Naive B cell (primary cell): ENCODE measurements around the gene GNAT2. TPM values are rescaled to one million over a fixed set of nuclear protein-coding genes. Genes with fewer than 3 reads are reported as not detected.

Experiments used
- ATAC-seq, 2 donors: fragments of 150-1000 bp; cut with Tn5 transposase; 2 replicates each; pipeline ENCODE4 v1.10.0; 2021; ENCODE audit warnings: low read depth in 2 of 2, mild to moderate bottlenecking in 2 of 2, moderate library complexity in 2 of 2
- DNase-seq: peaks from one replicate; pipeline ENCODE4 v3.0.0; 2022
- H3K27ac Mint-ChIP-seq, 6 donors: one replicate each; pipeline ENCODE4 v1.8.0; 2020 to 2022; ENCODE audit warnings: mild to moderate bottlenecking in 6 of 6, mixed read lengths in 6 of 6, moderate library complexity in 5 of 6, inconsistent platforms in 2 of 6
- H3K27me3 Mint-ChIP-seq, 3 donors: one replicate each; pipeline ENCODE4 v1.8.0; 2021 to 2022; ENCODE audit warnings: mixed read lengths in 3 of 3, mild to moderate bottlenecking in 1 of 3
- H3K36me3 Mint-ChIP-seq, 2 donors: one replicate each; pipeline ENCODE4 v1.8.0; 2020 to 2022; ENCODE audit warnings: mixed read lengths in 2 of 2, inconsistent platforms in 1 of 2, mild to moderate bottlenecking in 1 of 2
- H3K4me1 Mint-ChIP-seq, 3 donors: one replicate each; pipeline ENCODE4 v1.8.0; 2020 to 2022; ENCODE audit warnings: mixed read lengths in 3 of 3, inconsistent platforms in 1 of 3, mild to moderate bottlenecking in 1 of 3, moderate library complexity in 1 of 3
- H3K4me3 Mint-ChIP-seq, 8 donors: one replicate each; pipeline ENCODE4 v1.8.0; 2020 to 2022; ENCODE audit warnings: mild to moderate bottlenecking in 8 of 8, mixed read lengths in 8 of 8, moderate library complexity in 8 of 8, inconsistent platforms in 2 of 8
- H3K9me3 Mint-ChIP-seq, 7 donors: one replicate each; pipeline ENCODE4 v1.8.0; 2020 to 2022; ENCODE audit warnings: mixed read lengths in 7 of 7, mild to moderate bottlenecking in 5 of 7, inconsistent platforms in 2 of 7, moderate library complexity in 1 of 7
- polyA plus RNA-seq, 6 donors: library from polyadenylated mRNA; unstranded; fragments of 300-500 nt; fragmentation: Illumina TruSeq; gene quantifications; one replicate each; pipeline ENCODE4 v1.2.3, GENCODE V29; 2021; ENCODE audit warnings: low read depth in 6 of 6

The GNAT2 gene
- polyA plus RNA-seq, 6 donors from 2014 or later, result not detected

GRCh38 chr1:109621379-109622136 is 2.1 kb upstream of the GNAT2 start:
- DNase-seq (no peak), ATAC-seq (no peak)
- Mint-ChIP-seq H3K36me3 (peaks cover 0 to 7% of the 10 kb centered on the region in 2 donors), H3K4me3 (peak overlapping the region; percentile 93 to 99 (median 98)), H3K27me3 (no peaks in the 10 kb centered on the region), H3K27ac (peak overlapping the region; percentile 42 to 97 (median 87)), H3K9me3 (no peaks in the 10 kb centered on the region), H3K4me1 (peaks cover 57 to 81% (median 64%) of the 10 kb centered on the region in 3 donors)

GRCh38 chr1:109620841-109621286 is 1.4 kb upstream of the GNAT2 start:
- no peaks in the 10 kb centered on the region for H3K27me3 Mint-ChIP-seq
- no peaks in the 10 kb centered on the region for H3K9me3 Mint-ChIP-seq
- peaks cover 64 to 82% (median 67%) of the 10 kb centered on the region in 3 donors for H3K4me1 Mint-ChIP-seq
- H3K27ac Mint-ChIP-seq, result peak overlapping the region; percentile 67 to 97 (median 96)
- ATAC-seq (peak; percentile 64 to 66), DNase-seq (peak; percentile 84)
- H3K36me3 Mint-ChIP-seq, result peaks cover 0 to under 1% of the 10 kb centered on the region in 2 donors
- H3K4me3 Mint-ChIP-seq, result peak overlapping the region; percentile 93 to 99 (median 98)

- Mint-ChIP-seq H3K27me3 (no peaks in the 10 kb centered on the region), H3K36me3 (no peaks in the 10 kb centered on the region), H3K9me3 (no peaks in the 10 kb centered on the region), H3K4me3 (peak overlapping the region; percentile 93 to 99 (median 98)), H3K4me1 (peaks cover 68 to 82% (median 69%) of the 10 kb centered on the region in 3 donors), H3K27ac (peak overlapping the region; percentile 86 to 97 (median 96))
- ATAC-seq (no peak), DNase-seq (no peak)
Observed at GRCh38 chr1:109620401-109620791, 980 bp upstream of the GNAT2 start.

- H3K4me1 Mint-ChIP-seq, result peaks cover 59 to 67% (median 63%) of the 10 kb centered on the region in 3 donors
- no peaks in the 10 kb centered on the region for H3K27me3 Mint-ChIP-seq
- H3K27ac Mint-ChIP-seq, result peak overlapping the region; percentile 89 to 98 (median 97)
- DNase-seq (no peak), ATAC-seq (no peak)
- H3K36me3 Mint-ChIP-seq, result no peaks in the 10 kb centered on the region
- H3K4me3 Mint-ChIP-seq, result peak overlapping the region; percentile 93 to 99 (median 98)
- no peaks in the 10 kb centered on the region for H3K9me3 Mint-ChIP-seq
Observed at GRCh38 chr1:109618661-109619575, 498 bp downstream of the GNAT2 start.

- Mint-ChIP-seq H3K4me1 (peaks cover 46 to 51% (median 47%) of the 10 kb centered on the region in 3 donors), H3K9me3 (no peaks in the 10 kb centered on the region), H3K27ac (peak overlapping the region in 2 of 6 donors; percentile 33 to 37), H3K4me3 (peak overlapping the region in 1 of 8 donors; percentile 44), H3K36me3 (no peaks in the 10 kb centered on the region), H3K27me3 (no peaks in the 10 kb centered on the region)
- DNase-seq (no peak), ATAC-seq (no peak)
Observed at GRCh38 chr1:109617291-109617801, 2.1 kb downstream of the GNAT2 start.

- H3K4me1 Mint-ChIP-seq, result peaks cover 37 to 42% (median 38%) of the 10 kb centered on the region in 3 donors
- H3K4me3 Mint-ChIP-seq, result peak overlapping the region in 2 of 8 donors; percentile 17 to 44
- H3K27ac Mint-ChIP-seq, result peak overlapping the region in 5 of 6 donors; percentile 3 to 88 (median 63)
- H3K9me3 Mint-ChIP-seq, result no peaks in the 10 kb centered on the region
- H3K27me3 Mint-ChIP-seq, result peaks cover 0 to 4% (median 0%) of the 10 kb centered on the region in 3 donors
- DNase-seq, result no peak
- no peaks in the 10 kb centered on the region for H3K36me3 Mint-ChIP-seq
- ATAC-seq, result no peak
Observed at GRCh38 chr1:109616391-109616790, 3.0 kb downstream of the GNAT2 start.

- H3K4me1 Mint-ChIP-seq, result peaks cover 33 to 40% (median 33%) of the 10 kb centered on the region in 3 donors
- peak overlapping the region; percentile 3 to 88 (median 40) for H3K27ac Mint-ChIP-seq
- H3K27me3 Mint-ChIP-seq, result peaks cover 0 to 4% (median 0%) of the 10 kb centered on the region in 3 donors
- ATAC-seq (peak; percentile 79 to 80), DNase-seq (peak; percentile 62)
- no peaks in the 10 kb centered on the region for H3K36me3 Mint-ChIP-seq
- peak overlapping the region in 4 of 8 donors; percentile 7 to 49 (median 36) for H3K4me3 Mint-ChIP-seq
- no peaks in the 10 kb centered on the region for H3K9me3 Mint-ChIP-seq
Observed at GRCh38 chr1:109615879-109616278, 3.5 kb downstream of the GNAT2 start.

GRCh38 chr1:109613361-109614147 is 5.9 kb downstream of the GNAT2 start:
- no peak overlapping the region for H3K4me3 Mint-ChIP-seq
- no peaks in the 10 kb centered on the region for H3K36me3 Mint-ChIP-seq
- H3K4me1 Mint-ChIP-seq, result peaks cover 18 to 19% (median 19%) of the 10 kb centered on the region in 3 donors
- ATAC-seq (no peak), DNase-seq (no peak)
- peaks cover 0 to 4% (median 0%) of the 10 kb centered on the region in 3 donors for H3K27me3 Mint-ChIP-seq
- H3K9me3 Mint-ChIP-seq, result no peaks in the 10 kb centered on the region
- peak overlapping the region in 1 of 6 donors; percentile 70 for H3K27ac Mint-ChIP-seq

- DNase-seq (no peak), ATAC-seq (no peak)
- Mint-ChIP-seq H3K4me1 (peaks cover 11 to 15% (median 12%) of the 10 kb centered on the region in 3 donors), H3K36me3 (no peaks in the 10 kb centered on the region), H3K4me3 (no peak overlapping the region), H3K9me3 (no peaks in the 10 kb centered on the region), H3K27ac (peak overlapping the region in 1 of 6 donors; percentile 48), H3K27me3 (peaks cover 0 to 4% (median 0%) of the 10 kb centered on the region in 3 donors)
Observed at GRCh38 chr1:109611308-109611990, 8.0 kb downstream of the GNAT2 start.

- no peak overlapping the region for H3K4me3 Mint-ChIP-seq
- peaks cover 0 to 4% (median 0%) of the 10 kb centered on the region in 3 donors for H3K27me3 Mint-ChIP-seq
- H3K4me1 Mint-ChIP-seq, result peaks cover 4 to 8% (median 6%) of the 10 kb centered on the region in 3 donors
- no peak for ATAC-seq
- no peaks in the 10 kb centered on the region for H3K36me3 Mint-ChIP-seq
- DNase-seq, result no peak
- H3K9me3 Mint-ChIP-seq, result no peaks in the 10 kb centered on the region
- H3K27ac Mint-ChIP-seq, result no peak overlapping the region
Observed at GRCh38 chr1:109610609-109611307, 8.7 kb downstream of the GNAT2 start.

- Mint-ChIP-seq H3K4me3 (no peak overlapping the region), H3K36me3 (no peaks in the 10 kb centered on the region), H3K27ac (no peak overlapping the region), H3K4me1 (peaks cover 0 to 3% (median 0%) of the 10 kb centered on the region in 3 donors), H3K9me3 (no peaks in the 10 kb centered on the region), H3K27me3 (peaks cover 0 to 4% (median 0%) of the 10 kb centered on the region in 3 donors)
- ATAC-seq (no peak), DNase-seq (no peak)
Observed at GRCh38 chr1:109609881-109610280, 9.5 kb downstream of the GNAT2 start.
